Chondrocyte (in vitro differentiated cells): Measurements from ENCODE around the gene ZNF664. TPM values are rescaled to one million over a fixed set of nuclear protein-coding genes. Genes with fewer than 3 reads are reported as not detected.

ENCODE experiments used
- DNase-seq: peaks from one replicate; pipeline ENCODE4 v3.0.0; 2021; ENCODE audit warnings: mixed read lengths, low spot score
- H3K27ac Mint-ChIP-seq: one replicate; pipeline ENCODE4 v1.8.0; 2021; ENCODE audit warnings: mild to moderate bottlenecking, moderate library complexity, mixed read lengths; ENCODE audit not compliant: unreplicated experiment
- H3K27me3 Mint-ChIP-seq: 2 replicates; pipeline ENCODE4 v1.8.0; 2021; ENCODE audit warnings: low read depth, mixed read lengths
- H3K36me3 Mint-ChIP-seq: 2 replicates; pipeline ENCODE4 v1.8.0; 2021; ENCODE audit warnings: low read depth, mixed read lengths
- H3K4me1 Mint-ChIP-seq: 2 replicates; pipeline ENCODE4 v1.8.0; 2021; ENCODE audit warnings: low read depth, mild to moderate bottlenecking, mixed read lengths
- H3K4me3 Mint-ChIP-seq: one replicate; pipeline ENCODE4 v1.8.0; 2021; ENCODE audit warnings: mild to moderate bottlenecking, moderate library complexity, mixed read lengths; ENCODE audit not compliant: unreplicated experiment
- H3K9me3 Mint-ChIP-seq: 2 replicates; pipeline ENCODE4 v1.8.0; 2021; ENCODE audit warnings: low read depth, mixed read lengths
- total RNA-seq: library from RNA; stranded (reverse); gene quantifications from 3 replicates; pipeline ENCODE4 v1.2.1, GENCODE V29; 2021
- TF ChIP-seq, protein P1 (sequence below): fragments of 200-600 bp; sonication (generic); IDR thresholded peaks from 2 replicates; pipeline ENCODE4 v1.5.0; 2021; ENCODE audit warnings: antibody characterized with exemption, mild to moderate bottlenecking, moderate library complexity

The ZNF664 gene
- total RNA-seq, 1 donor from 2014 or later, result 88.0 TPM

GRCh38 chr12:124020514-124020949 lies 47.5 kb downstream of the ZNF664 start:
- TF ChIP-seq, protein P1, sequence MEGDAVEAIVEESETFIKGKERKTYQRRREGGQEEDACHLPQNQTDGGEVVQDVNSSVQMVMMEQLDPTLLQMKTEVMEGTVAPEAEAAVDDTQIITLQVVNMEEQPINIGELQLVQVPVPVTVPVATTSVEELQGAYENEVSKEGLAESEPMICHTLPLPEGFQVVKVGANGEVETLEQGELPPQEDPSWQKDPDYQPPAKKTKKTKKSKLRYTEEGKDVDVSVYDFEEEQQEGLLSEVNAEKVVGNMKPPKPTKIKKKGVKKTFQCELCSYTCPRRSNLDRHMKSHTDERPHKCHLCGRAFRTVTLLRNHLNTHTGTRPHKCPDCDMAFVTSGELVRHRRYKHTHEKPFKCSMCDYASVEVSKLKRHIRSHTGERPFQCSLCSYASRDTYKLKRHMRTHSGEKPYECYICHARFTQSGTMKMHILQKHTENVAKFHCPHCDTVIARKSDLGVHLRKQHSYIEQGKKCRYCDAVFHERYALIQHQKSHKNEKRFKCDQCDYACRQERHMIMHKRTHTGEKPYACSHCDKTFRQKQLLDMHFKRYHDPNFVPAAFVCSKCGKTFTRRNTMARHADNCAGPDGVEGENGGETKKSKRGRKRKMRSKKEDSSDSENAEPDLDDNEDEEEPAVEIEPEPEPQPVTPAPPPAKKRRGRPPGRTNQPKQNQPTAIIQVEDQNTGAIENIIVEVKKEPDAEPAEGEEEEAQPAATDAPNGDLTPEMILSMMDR, result no peak
- H3K4me3 Mint-ChIP-seq, result no peak overlapping the region
- no peaks in the 10 kb centered on the region for H3K9me3 Mint-ChIP-seq
- H3K4me1 Mint-ChIP-seq, result peaks cover 47% of the 10 kb centered on the region
- peak overlapping the region; percentile 75 for H3K27ac Mint-ChIP-seq
- H3K27me3 Mint-ChIP-seq, result no peaks in the 10 kb centered on the region
- peaks cover 1% of the 10 kb centered on the region for H3K36me3 Mint-ChIP-seq
- DNase-seq, result no peak

GRCh38 chr12:124021007-124021406 lies 48.0 kb downstream of the ZNF664 start:
- no peak overlapping the region for H3K4me3 Mint-ChIP-seq
- no peaks in the 10 kb centered on the region for H3K9me3 Mint-ChIP-seq
- H3K27ac Mint-ChIP-seq, result peak overlapping the region; percentile 75
- peaks cover 52% of the 10 kb centered on the region for H3K4me1 Mint-ChIP-seq
- H3K27me3 Mint-ChIP-seq, result no peaks in the 10 kb centered on the region
- no peak for DNase-seq
- peaks cover 1% of the 10 kb centered on the region for H3K36me3 Mint-ChIP-seq
- TF ChIP-seq, protein P1, result no peak

DNA sequence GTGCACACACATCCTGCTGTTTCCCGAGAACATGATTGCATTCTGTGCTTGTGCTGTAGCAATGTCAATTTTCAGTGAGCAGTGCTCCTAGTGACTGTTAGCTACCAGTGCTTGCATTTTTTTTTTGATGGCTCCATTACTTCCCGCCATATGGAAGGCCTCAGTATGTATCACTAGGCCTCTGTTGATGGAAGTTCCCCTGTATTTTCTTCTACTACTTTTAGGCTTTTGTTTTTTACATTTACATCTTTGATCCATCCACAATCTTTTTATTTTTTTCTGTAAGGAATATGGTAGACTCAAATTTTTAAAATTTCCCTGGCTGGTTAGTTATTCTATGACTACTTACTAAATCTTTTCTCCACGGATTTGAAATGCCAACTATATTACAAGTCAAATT lies 49.1 kb downstream of the ZNF664 start:
- Mint-ChIP-seq H3K9me3 (no peaks in the 10 kb centered on the region), H3K27me3 (no peaks in the 10 kb centered on the region), H3K27ac (no peak overlapping the region), H3K36me3 (no peaks in the 10 kb centered on the region), H3K4me3 (no peak overlapping the region), H3K4me1 (peaks cover 64% of the 10 kb centered on the region)
- TF ChIP-seq, protein P1, result no peak
- no peak for DNase-seq

DNA sequence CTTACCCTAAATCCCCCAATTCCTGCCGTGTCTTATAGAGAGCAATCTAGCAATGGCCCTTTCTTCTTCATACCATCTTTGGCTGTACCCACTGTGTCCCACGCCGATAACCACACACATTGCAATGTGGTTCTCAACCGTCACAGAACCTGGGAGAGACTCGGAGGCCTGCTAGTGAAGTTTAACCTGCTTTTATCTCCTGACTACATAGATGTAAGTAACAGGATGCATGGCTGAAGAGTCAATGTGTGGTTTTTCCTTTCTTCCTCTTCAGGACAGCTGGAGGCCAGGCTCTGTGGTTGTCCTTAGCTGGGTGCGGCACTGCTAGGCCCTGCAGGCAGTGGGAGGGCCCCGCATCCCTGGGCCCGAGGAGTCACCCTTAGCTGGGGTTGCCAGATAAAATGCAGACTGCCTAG lies 51.3 kb downstream of the ZNF664 start:
- H3K4me3 Mint-ChIP-seq, result no peak overlapping the region
- H3K27me3 Mint-ChIP-seq, result no peaks in the 10 kb centered on the region
- no peak for DNase-seq
- no peaks in the 10 kb centered on the region for H3K36me3 Mint-ChIP-seq
- H3K27ac Mint-ChIP-seq, result peak overlapping the region; percentile 85
- no peaks in the 10 kb centered on the region for H3K9me3 Mint-ChIP-seq
- TF ChIP-seq, protein P1, result no peak
- H3K4me1 Mint-ChIP-seq, result peaks cover 77% of the 10 kb centered on the region

DNA sequence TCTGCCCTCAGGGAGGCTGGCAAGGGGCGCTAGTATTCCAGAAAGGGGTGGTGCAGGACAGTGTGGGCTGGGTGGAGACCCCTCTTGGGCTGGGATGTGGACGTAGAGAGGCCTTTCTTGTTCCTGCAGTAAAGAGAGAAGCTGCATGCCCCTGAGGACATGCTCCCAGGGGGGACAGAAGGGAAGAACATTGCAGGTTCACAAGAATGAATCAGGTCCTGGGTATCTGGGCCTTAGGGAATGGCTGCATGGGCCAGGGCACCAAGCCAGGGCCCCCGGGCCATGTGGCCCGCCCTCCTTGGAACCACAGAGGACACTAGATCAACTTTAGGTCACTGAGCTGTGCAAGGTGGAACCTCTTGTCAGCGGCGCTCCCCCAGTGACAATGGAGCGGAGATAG lies 51.8 kb downstream of the ZNF664 start:
- no peaks in the 10 kb centered on the region for H3K9me3 Mint-ChIP-seq
- TF ChIP-seq, protein P1, result no peak
- H3K36me3 Mint-ChIP-seq, result no peaks in the 10 kb centered on the region
- H3K4me1 Mint-ChIP-seq, result peaks cover 74% of the 10 kb centered on the region
- H3K4me3 Mint-ChIP-seq, result no peak overlapping the region
- DNase-seq, result no peak
- no peaks in the 10 kb centered on the region for H3K27me3 Mint-ChIP-seq
- peak overlapping the region; percentile 85 for H3K27ac Mint-ChIP-seq
